Measurements from ENCODE around the gene SLC34A1.
"Not testable (repeated sequence)": the region's sequence is repeated elsewhere in the genome, so short reads cannot be mapped to it uniquely, and the experiment has no call there.

The SLC34A1 gene

DNA sequence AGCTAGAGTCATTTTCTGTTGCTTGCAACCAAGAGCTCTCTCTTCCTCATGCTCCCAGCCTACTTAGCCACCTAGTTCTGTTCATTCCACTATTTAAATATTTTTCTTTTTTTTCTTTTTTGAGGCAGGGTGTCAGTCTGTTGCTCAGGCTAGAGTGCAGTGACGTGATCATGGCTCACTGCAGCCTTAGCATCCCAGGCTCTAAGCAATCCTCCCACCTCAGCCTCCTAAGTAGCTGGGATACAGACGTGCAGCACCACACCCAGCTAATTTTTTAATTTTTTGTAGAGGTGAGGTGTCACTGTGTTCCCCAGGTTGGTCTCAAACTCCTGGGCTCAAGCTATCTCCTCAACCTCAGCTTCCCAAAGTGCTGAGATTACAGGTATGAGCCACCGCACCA lies 30.2 kb downstream of the SLC34A1 start:
- Histone ChIP-seq H3K27ac (ENCODE audit: low read length) (no peak overlapping the region), H3K4me1 (ENCODE audit: insufficient read depth, low read length) (peaks cover 3% of the 10 kb centered on the region; the same call in 1 of the 2 replicates), H4K20me1 (ENCODE audit: insufficient read depth, low read length) (no peaks in the 10 kb centered on the region), H3K9ac (ENCODE audit: low read depth, low read length) (no peak overlapping the region), H3K4me2 (ENCODE audit: insufficient read depth, low read length) (no peak overlapping the region), H3K79me2 (ENCODE audit: insufficient read depth, low read length) (no peaks in the 10 kb centered on the region), H3K27me3 (ENCODE audit: insufficient read depth, low read length, poor library complexity) (no peaks in the 10 kb centered on the region), H3K4me3 (ENCODE audit: low read depth in 1 of 2, low read length in 2 of 2) (no peak overlapping the region), H2AFZ (ENCODE audit: low read depth, low read length) (no peak overlapping the region), H3K9me3 (ENCODE audit: insufficient read depth, low read length, severe bottlenecking) (no peaks in the 10 kb centered on the region), H3K36me3 (ENCODE audit: insufficient read depth, low read length) (no peaks in the 10 kb centered on the region)
- TF ChIP-seq, protein P1, sequence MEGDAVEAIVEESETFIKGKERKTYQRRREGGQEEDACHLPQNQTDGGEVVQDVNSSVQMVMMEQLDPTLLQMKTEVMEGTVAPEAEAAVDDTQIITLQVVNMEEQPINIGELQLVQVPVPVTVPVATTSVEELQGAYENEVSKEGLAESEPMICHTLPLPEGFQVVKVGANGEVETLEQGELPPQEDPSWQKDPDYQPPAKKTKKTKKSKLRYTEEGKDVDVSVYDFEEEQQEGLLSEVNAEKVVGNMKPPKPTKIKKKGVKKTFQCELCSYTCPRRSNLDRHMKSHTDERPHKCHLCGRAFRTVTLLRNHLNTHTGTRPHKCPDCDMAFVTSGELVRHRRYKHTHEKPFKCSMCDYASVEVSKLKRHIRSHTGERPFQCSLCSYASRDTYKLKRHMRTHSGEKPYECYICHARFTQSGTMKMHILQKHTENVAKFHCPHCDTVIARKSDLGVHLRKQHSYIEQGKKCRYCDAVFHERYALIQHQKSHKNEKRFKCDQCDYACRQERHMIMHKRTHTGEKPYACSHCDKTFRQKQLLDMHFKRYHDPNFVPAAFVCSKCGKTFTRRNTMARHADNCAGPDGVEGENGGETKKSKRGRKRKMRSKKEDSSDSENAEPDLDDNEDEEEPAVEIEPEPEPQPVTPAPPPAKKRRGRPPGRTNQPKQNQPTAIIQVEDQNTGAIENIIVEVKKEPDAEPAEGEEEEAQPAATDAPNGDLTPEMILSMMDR (IDR thresholded peaks at IDR 0.05; ENCODE audit: borderline replicate concordance, extremely low read depth, low read length, poor library complexity, severe bottlenecking): no peak
- no peak for TF ChIP-seq EZH2 (IDR thresholded peaks at IDR 0.05; ENCODE audit: borderline replicate concordance, low read depth, low read length, severe bottlenecking)
- DNase-seq: no peak
- ATAC-seq (ENCODE audit: insufficient read depth, low read depth): no peak

DNA sequence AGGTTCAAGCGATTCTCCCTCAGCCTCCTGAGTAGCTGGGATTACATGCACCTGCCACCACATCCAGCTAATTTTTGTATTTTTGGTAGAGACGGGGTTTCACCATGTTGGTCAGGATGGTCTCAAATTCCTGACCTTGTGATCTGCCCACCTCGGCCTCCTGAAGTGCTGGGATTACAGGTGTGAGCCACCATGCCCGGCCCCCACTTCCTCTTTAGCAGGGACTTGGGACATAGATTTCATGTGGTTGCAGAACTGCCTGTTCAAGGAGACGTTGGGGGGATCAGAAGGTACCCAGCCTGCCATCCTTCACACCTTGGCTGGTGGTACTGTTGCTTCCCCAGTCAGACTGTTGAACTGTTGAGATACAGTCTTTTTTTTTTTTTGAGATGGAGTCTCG lies 32.8 kb downstream of the SLC34A1 start:
- not testable (repeated sequence) for ATAC-seq (ENCODE audit: insufficient read depth, low read depth); H3K36me3 ChIP-seq (ENCODE audit: insufficient read depth, low read length); H4K20me1 ChIP-seq (ENCODE audit: insufficient read depth, low read length); H3K4me3 ChIP-seq (ENCODE audit: low read depth in 1 of 2, low read length in 2 of 2); H3K79me2 ChIP-seq (ENCODE audit: insufficient read depth, low read length); H3K9ac ChIP-seq (ENCODE audit: low read depth, low read length); DNase-seq; H3K27ac ChIP-seq (ENCODE audit: low read length); H3K9me3 ChIP-seq (ENCODE audit: insufficient read depth, low read length, severe bottlenecking); H3K4me2 ChIP-seq (ENCODE audit: insufficient read depth, low read length); H3K27me3 ChIP-seq (ENCODE audit: insufficient read depth, low read length, poor library complexity); H3K4me1 ChIP-seq (ENCODE audit: insufficient read depth, low read length); H2AFZ ChIP-seq (ENCODE audit: low read depth, low read length)

DNA sequence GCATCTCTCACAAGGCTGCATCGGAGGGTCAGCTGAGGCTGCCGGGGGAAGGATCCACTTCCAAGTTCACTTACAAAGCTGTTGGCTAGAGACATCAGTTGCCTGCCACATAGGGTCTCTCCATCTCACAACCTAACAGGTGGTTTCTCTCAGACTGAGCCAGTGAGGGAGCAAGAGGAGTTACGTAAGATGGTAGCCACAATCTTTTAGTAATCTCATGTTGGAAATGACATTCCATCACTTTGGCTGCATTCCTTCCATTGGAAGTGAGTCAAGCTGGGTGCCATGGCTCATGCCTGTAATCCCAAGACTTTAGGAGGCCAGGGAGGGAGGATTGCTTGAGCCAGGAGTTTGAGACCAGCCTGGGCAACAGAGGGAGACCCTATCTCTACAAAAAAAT lies 34.8 kb downstream of the SLC34A1 start:
- Histone ChIP-seq H3K9ac (ENCODE audit: low read depth, low read length) (no peak overlapping the region), H3K4me3 (ENCODE audit: low read depth in 1 of 2, low read length in 2 of 2) (no peak overlapping the region), H3K4me1 (ENCODE audit: insufficient read depth, low read length) (no peaks in the 10 kb centered on the region), H3K4me2 (ENCODE audit: insufficient read depth, low read length) (no peak overlapping the region), H3K36me3 (ENCODE audit: insufficient read depth, low read length) (no peaks in the 10 kb centered on the region), H2AFZ (ENCODE audit: low read depth, low read length) (no peak overlapping the region), H3K9me3 (ENCODE audit: insufficient read depth, low read length, severe bottlenecking) (no peaks in the 10 kb centered on the region), H3K27me3 (ENCODE audit: insufficient read depth, low read length, poor library complexity) (no peaks in the 10 kb centered on the region), H3K27ac (ENCODE audit: low read length) (no peak overlapping the region), H3K79me2 (ENCODE audit: insufficient read depth, low read length) (no peaks in the 10 kb centered on the region), H4K20me1 (ENCODE audit: insufficient read depth, low read length) (no peaks in the 10 kb centered on the region)
- ATAC-seq (ENCODE audit: insufficient read depth, low read depth): no peak
- TF ChIP-seq, protein P1 (IDR thresholded peaks at IDR 0.05; ENCODE audit: borderline replicate concordance, extremely low read depth, low read length, poor library complexity, severe bottlenecking): no peak
- TF ChIP-seq EZH2 (IDR thresholded peaks at IDR 0.05; ENCODE audit: borderline replicate concordance, low read depth, low read length, severe bottlenecking): no peak
- DNase-seq: no peak

DNA sequence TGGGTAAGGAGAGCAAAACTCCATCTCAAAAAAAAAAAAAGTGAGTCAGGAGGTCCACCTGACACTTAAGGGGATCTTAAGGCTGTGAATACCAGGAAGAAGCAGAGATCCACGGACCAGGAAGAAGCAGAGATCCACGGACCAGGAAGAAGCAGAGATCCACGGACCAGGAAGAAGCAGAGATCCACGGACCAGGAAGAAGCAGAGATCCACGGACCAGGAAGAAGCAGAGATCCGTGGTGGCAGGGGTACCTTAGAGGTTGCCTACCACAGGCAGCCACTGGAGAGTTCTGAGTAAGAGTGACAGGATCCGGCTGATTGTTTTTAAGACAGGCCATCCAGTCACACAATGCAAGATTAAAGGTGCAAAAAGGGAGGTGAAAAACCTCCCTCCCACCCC lies 36.2 kb downstream of the SLC34A1 start:
- H3K9me3 ChIP-seq (ENCODE audit: insufficient read depth, low read length, severe bottlenecking); ATAC-seq (ENCODE audit: insufficient read depth, low read depth); H3K4me2 ChIP-seq (ENCODE audit: insufficient read depth, low read length); H3K9ac ChIP-seq (ENCODE audit: low read depth, low read length); H2AFZ ChIP-seq (ENCODE audit: low read depth, low read length); H3K79me2 ChIP-seq (ENCODE audit: insufficient read depth, low read length); H3K27ac ChIP-seq (ENCODE audit: low read length); H3K4me1 ChIP-seq (ENCODE audit: insufficient read depth, low read length); H3K36me3 ChIP-seq (ENCODE audit: insufficient read depth, low read length); H3K27me3 ChIP-seq (ENCODE audit: insufficient read depth, low read length, poor library complexity); DNase-seq; H3K4me3 ChIP-seq (ENCODE audit: low read depth in 1 of 2, low read length in 2 of 2); H4K20me1 ChIP-seq (ENCODE audit: insufficient read depth, low read length): not testable (repeated sequence)

All from DND-41 (cell line).